NCI-H1417 treated with DMSO at 0.1 percent for 48 hours (cell line): ENCODE measurements around the gene WIZ.
"Not testable (repeated sequence)": the region's sequence is repeated elsewhere in the genome, so short reads cannot be mapped to it uniquely, and the experiment has no call there.

Source experiments
- DNase-seq: peaks from one replicate; lab custom pipeline; 2025; lab: John Stamatoyannopoulos, UW

The WIZ gene

DNA sequence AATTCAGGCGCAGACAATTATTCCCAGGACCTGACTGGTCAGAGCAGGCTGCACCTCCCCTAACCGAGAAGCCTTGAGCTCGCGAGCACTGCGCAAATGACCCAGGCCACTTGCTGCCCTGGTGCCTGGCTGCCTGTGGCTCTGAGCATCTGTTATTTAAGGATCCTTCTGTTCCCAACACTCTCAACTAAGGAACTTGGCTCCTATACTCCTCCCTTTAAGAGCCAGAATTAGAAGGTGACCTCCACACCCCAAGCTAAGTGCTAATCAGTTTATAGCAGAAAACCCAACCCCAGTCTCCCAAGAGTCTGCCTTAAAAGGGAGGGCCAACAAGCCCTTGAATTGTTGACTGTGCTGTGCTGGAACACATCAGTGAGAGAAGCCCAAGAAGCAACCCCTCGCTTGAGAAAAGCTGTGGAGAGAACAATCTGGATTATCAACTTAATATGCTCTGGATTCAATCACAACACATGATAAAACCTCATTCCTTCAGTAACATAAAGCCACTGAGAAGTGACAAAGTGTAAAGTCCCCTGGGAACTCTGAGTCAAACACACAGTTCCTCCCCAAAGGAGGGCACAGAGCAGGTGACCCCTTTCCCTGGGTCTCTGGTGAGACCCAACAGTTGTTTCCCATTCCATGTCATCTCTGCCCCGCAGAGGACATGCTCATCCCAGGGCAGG, 45.5 kb downstream of the WIZ start:
- DNase-seq, result no peak

GRCh38 chr19:15403151-15403531, 46.6 kb downstream of the WIZ start:
- DNase-seq, result no peak

GRCh38 chr19:15402411-15403150, 47.2 kb downstream of the WIZ start:
- DNase-seq, result no peak

GRCh38 chr19:15401397-15401710, 48.4 kb downstream of the WIZ start:
- no peak for DNase-seq

DNA sequence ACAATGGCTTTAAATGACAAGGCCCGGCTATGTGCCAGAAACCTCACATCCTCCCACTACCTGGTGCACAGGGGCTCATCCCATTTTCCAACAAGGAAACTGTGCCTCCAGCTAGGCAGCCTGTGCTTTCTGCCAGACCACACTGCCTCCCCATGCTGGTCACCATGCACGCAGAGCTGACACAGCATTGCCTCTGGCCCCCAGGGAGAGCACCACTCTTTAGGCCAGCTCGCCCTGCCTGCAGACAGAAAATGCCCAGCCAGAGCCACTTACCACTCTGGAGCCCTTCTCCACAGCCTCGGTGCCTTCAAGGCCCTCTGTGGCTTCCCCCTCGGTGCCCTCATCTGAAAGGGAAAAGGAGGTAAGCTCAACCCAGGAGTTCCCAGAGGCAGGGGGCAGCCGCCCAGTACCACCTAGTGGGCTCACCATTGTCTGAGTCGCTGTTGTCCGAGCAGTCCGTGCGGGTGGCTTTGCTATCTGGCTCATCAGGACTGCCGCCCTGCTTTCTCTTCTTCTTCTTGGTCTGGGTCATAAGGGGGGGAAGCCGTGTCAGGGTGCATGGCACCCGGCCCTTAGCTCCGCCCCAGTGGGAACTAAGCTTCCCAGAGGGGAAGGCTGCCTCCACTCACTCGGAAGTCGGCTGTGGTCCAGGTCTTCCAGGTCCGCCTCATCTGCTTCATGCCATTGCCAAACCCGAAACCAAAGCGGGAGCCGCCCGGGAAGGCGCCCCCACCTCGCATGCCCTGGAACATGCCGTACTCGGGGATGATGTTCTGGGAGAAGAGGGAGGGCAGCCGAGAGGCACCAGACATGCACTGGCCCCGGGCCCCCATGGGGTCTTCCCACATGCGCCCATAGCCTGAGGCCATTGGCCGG, 49.0 kb downstream of the WIZ start:
- no peak for DNase-seq

DNA sequence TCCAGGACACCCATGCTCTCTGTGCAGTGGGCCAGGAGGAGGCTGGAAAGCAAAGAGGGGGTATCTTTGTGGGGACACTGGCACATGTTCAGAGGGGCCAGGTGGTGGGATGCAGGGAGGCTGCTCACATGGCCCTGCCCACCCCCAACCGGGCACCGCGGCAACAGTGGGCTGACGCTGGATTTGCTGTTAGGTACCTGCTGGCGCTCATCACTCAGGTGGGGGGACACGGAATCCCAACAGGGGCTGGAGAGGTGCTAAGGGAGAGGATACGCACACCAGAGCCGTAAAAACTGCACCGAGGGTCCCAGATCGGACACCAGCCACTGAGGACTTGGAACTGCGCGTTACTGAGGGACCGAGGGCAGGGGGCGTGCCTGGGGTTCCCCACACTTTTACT, 50.1 kb downstream of the WIZ start:
- no peak for DNase-seq

- DNase-seq, result no peak
Measured at GRCh38 chr19:15399234-15399515, 50.6 kb downstream of the WIZ start.

DNA sequence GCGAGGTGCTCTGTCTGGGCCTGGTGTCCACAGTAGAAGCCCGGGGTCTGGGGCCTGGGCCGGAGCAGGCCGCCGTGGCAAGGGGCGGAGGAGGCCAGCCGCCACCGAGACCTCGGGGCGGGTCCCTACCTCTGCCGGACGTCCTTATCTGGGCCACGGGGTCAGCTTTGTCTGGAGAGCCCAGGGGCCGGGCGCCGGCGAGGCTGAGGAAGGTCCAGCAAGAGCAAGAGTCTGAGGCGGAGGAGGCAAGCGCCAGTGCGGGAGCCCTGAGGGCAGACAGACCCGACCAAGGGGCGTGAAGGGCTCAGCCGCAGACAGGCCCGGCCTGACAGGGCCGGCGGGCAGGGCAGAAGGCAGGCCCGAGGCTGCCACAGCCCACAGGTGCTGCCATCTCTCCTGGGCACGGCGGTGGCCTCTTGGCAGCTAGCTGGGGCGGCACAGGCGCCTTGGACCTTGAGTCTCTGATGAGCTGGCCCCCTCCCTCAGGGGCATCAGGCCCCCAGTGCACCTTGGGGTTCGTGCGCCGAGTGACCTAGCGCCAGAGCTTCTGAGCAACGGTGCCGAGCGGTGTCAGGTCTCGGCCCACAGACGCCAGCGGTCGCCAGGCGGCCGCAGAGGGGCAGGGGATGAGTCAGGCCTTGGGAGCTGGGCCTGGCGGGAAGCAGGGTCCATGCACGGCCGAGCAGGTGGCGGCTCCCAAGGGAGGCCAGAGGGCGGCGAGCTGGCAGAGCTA, 51.1 kb downstream of the WIZ start:
- DNase-seq, result no peak

DNA sequence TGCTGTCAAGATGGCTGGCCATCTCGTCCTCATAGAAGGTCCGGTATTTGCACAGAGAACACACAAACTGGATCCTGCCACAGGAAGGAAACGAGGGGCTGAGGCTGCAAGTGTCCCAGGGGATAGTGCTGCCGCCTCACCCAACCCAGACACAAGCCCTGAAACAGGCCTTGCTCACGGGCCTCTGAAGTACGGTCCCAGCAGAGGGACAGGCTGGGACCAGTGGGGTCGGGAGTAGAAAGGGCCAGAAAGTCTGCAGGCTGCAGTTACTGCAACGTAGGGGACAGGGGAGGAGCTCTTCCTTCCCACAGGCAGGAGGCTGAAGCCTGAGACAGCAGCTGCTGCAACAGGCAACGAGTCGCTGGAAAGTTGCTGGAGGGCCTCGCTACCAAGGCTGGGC, 52.0 kb downstream of the WIZ start:
- no peak for DNase-seq

- no peak for DNase-seq
Measured at GRCh38 chr19:15397236-15397635, 52.5 kb downstream of the WIZ start.

DNA sequence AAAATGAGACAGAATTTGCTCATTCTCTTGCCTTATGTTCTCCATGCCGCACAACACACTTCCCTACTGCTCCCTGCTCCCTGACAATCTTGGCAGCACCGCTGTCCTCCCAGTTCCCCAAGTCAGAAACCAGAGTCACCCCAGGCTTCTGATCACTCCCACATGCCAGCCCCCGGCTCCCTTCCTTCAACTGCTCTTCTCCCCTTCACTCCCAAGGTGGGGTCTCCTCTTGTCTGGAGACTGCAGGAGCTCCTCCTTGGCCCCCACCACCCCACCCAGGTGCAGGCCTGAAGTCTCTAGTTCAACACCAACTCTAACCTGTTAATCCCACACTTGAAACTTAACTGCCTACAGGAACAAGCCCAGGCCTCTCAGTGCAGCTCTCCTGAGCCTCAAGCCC, 53.3 kb downstream of the WIZ start:
- DNase-seq, result no peak

DNA sequence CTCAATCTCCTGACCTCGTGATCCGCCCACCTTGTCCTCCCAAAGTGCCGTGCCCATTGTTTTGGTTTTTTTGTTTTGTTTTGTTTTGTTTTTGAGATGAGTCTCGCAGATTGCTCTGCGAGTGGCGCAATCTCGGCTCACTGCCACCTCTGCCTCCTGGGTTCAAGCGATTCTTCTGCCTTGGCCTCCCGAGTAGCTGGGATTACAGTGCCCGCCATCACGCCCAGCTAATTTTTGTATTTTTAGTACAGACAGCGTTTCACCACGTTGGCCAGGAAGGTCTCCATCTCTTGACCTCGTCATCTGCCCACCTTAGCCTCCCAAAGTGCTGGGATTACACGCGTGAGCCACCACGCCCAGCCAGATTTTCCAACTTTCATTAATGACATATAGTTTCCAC, 54.5 kb downstream of the WIZ start:
- DNase-seq, result not testable (repeated sequence)

DNA sequence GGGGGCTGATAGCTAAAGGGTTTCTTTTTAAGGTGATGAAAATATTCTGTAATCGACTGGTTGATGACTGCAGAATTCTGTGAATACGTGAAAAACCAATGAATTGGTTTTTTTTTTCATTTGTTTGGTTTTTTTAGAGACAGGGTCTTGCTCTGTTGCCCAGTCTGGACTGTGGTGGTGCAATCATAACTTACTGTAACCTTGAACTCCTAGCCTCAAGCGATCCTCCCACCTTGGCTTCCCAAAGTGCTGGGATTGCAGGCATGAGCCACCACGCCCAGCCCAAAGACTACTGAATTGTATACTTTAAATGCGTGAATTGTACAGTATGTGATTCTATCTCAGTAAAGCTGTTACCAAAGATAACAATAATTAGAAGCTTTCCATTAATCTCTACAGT, 55.3 kb downstream of the WIZ start:
- no peak for DNase-seq

DNA sequence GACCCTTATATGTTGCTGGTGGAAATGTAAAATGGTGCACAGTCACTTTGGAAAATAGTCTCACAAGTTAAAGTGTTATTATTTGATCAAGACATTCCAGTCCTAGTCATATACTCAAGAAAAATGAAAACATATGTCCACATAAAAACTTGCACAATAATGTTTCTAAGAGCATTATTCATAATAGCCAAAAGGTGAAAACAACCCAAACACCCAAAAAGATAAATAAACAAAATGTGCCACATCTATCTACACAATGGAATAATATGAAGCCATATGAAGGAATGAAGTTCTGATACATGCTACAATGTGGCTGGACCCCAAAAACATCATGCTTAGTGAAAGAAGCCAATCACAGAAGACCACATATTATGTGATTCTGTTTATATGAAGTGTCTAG, 55.8 kb downstream of the WIZ start:
- no peak for DNase-seq

DNA sequence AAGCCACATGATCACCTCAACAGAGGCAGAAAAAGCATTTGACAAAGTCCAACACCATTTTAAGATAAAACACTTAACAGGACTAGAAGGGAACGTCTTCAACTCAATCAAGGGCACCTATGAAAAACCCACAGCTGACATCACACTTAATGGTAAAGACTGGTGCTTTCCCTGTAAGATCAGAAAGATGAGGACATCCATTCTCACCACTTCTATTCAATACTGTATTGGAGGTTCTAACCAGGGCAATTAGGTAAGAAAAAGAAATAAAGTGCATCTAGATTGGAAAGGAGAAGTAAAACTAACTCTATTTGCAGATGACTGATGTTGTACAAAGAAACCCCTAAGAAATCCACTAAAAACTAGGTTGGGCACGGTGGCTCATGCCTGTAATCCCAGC, 58.9 kb downstream of the WIZ start:
- DNase-seq, result no peak

- no peak for DNase-seq
Measured at GRCh38 chr19:15381864-15382263, 67.9 kb downstream of the WIZ start.

- no peak for DNase-seq
Measured at GRCh38 chr19:15381429-15381828, 68.3 kb downstream of the WIZ start.

DNA sequence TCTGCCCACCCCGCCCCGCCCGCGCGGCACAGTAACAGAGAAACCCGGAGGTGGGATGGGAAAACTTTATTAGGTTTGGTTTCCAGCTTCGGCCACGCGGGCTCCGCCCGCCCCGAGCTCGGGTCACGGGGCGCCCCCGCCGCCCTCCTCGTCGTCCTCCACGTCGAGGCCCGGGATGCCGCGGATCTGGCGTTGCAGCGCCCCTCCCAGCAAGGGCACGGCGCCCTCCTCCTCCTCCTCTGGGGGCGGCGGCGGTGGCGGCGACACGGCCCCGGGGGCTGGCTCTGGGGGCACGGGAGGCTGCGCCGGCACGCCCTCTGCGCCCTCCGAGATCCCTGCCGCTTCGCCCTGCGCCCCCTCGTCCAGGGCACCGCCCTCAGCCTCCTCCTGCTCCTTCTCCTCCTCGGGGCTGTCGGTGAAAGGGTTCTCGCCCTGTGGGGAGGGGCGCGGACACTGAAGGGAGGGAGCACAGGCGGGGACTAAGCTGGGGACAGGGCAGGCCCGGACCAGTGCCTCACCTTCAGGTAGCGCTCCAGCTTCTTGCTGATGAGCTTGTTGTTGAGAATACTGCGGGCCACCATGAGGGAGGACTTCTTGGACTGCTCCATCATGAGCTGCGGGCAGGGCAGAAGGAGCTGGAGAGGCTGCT, 69.6 kb downstream of the WIZ start:
- DNase-seq, result no peak

DNA sequence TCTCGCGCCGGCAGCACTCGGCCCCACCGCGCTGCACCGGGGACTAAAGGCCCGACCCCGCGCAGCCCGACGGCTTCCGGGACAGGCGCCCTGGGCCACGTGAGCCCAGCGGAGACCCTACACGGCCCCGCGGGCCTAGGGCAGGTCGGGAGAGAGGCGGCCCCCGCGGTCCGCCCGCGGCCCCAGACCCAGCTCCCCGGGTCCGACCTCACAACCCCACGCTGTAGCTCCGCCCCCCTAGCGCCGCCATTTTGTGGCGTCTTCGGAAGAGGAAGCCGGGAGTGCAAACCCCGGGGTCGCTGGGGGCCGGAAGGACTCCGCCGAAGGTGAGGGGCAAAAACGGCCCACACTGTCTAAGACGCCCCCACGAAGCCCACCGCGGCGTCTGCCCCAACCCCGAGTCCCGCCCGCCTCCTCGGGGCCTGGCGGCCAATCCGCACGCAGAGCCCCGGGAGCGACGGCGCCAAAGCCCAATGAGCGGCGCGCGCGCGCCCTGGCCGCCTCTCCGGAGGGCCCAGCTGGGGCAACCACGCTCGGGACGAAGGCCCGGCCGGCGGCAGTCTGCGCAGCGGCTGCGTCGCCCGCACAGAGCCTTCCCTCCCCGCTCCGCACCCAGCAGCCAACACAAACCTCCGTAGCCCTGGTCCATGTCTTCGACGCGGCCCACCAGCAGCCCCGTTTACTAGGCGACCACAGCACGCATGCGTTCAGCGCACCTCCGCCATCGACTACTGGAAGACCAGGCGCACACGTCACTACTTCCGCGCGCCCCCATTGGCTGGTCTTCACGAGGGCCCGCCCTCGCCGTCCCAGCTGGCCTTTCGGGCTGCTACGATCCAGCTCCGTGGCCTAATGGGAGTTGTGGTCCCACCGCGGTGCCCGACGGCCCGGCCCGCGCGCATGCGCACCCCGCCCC, 70.4 kb downstream of the WIZ start, which contains the start of gene AKAP8:
Gene AKAP8, minus strand, starts transcription at position 705 of the 916 bp plus-strand sequence. Its CDS starts 56 bp downstream, at position 649.
- DNase-seq, result peak; percentile 96

GRCh38 chr19:15378534-15379082, 71.1 kb downstream of the WIZ start:
- DNase-seq, result no peak
